ENCODE results near the gene NOMO2.
"Not testable (repeated sequence)": the region's sequence is repeated elsewhere in the genome, so short reads cannot be mapped to it uniquely, and the experiment has no call there.

DNA sequence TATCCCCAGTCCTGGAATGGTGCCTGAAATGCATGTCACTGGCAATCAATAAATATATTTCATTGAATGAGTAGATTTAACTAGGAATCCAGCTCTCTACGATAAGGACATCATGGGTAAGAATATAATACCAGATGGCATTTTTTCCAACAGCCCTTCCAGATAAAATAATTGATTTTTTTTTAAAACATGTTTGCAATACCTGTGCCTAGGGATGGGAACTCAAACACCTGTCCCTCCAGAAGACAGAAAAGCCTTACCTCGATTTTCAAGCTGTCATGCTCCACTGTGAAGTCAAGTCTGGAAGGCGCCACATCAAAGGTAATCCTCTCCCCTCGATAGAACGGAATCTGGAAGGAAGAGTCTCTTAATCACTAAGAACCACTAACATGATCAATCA, 20.0 kb downstream of the NOMO2 start:
- TF ChIP-seq, protein P1, sequence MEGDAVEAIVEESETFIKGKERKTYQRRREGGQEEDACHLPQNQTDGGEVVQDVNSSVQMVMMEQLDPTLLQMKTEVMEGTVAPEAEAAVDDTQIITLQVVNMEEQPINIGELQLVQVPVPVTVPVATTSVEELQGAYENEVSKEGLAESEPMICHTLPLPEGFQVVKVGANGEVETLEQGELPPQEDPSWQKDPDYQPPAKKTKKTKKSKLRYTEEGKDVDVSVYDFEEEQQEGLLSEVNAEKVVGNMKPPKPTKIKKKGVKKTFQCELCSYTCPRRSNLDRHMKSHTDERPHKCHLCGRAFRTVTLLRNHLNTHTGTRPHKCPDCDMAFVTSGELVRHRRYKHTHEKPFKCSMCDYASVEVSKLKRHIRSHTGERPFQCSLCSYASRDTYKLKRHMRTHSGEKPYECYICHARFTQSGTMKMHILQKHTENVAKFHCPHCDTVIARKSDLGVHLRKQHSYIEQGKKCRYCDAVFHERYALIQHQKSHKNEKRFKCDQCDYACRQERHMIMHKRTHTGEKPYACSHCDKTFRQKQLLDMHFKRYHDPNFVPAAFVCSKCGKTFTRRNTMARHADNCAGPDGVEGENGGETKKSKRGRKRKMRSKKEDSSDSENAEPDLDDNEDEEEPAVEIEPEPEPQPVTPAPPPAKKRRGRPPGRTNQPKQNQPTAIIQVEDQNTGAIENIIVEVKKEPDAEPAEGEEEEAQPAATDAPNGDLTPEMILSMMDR (IDR thresholded peaks at IDR 0.05; ENCODE audit: insufficient read depth, low read length, poor library complexity, severe bottlenecking): not testable (repeated sequence)
- not testable (repeated sequence) for TF ChIP-seq EZH2phosphoT487 (conservative IDR thresholded peaks at IDR 0.05; ENCODE audit: low read length)
